HG03025 (cell line): Measurements from ENCODE around the gene CCDC136.

ENCODE experiments used
- ATAC-seq: cut with Tn5 transposase; IDR thresholded peaks from one replicate; pipeline ENCODE4 v1.9.1; 2021; ENCODE audit warnings: mild to moderate bottlenecking, moderate library complexity; ENCODE audit not compliant: unreplicated experiment, low FRiP score

CCDC136 gene

GRCh38 chr7:128841921-128842673, 50.3 kb downstream of the CCDC136 start:
- ATAC-seq: no peak

- ATAC-seq: no peak
These were observed 51.2 kb downstream of the CCDC136 start for GRCh38 chr7:128842674-128843641.

GRCh38 chr7:128843938-128844621, 52.3 kb downstream of the CCDC136 start:
- ATAC-seq: no peak

- ATAC-seq: no peak
These were observed 53.1 kb downstream of the CCDC136 start for GRCh38 chr7:128844777-128845311.

- ATAC-seq: no peak
These were observed 53.7 kb downstream of the CCDC136 start for GRCh38 chr7:128845475-128845874.

GRCh38 chr7:128845987-128846386, 54.2 kb downstream of the CCDC136 start:
- no peak for ATAC-seq

- ATAC-seq: no peak
These were observed 55.1 kb downstream of the CCDC136 start for GRCh38 chr7:128846781-128847444.

GRCh38 chr7:128847721-128848211, 56.0 kb downstream of the CCDC136 start:
- ATAC-seq: no peak

- ATAC-seq: no peak
These were observed 56.8 kb downstream of the CCDC136 start for GRCh38 chr7:128848289-128849155.

GRCh38 chr7:128849156-128849515, 57.4 kb downstream of the CCDC136 start:
- no peak for ATAC-seq

- ATAC-seq: no peak
These were observed 58.2 kb downstream of the CCDC136 start for GRCh38 chr7:128849804-128850490.

GRCh38 chr7:128852537-128853254, 60.9 kb downstream of the CCDC136 start:
- ATAC-seq: no peak

- no peak for ATAC-seq
These were observed 62.0 kb downstream of the CCDC136 start for GRCh38 chr7:128853799-128854198.

GRCh38 chr7:128854396-128854795, 62.6 kb downstream of the CCDC136 start:
- no peak for ATAC-seq

- no peak for ATAC-seq
These were observed 63.8 kb downstream of the CCDC136 start for GRCh38 chr7:128855559-128855958.

GRCh38 chr7:128856001-128856718, 64.4 kb downstream of the CCDC136 start:
- ATAC-seq: no peak
